ENCODE results near the gene PTPRT.

- TF ChIP-seq ZNF138 (tag by site-specific recombination; IDR thresholded peaks at IDR 0.05; ENCODE audit: borderline replicate concordance) = no peak
- TF ChIP-seq ZNF274 (IDR thresholded peaks at IDR 0.05; ENCODE audit: low read length) = no peak
- no peak for TF ChIP-seq ZNF274 (tag by site-specific recombination; IDR thresholded peaks at IDR 0.05; ENCODE audit: borderline replicate concordance)
- no peak for TF ChIP-seq KLF16 (tag by site-specific recombination; IDR thresholded peaks at IDR 0.05)
- TF ChIP-seq ZBTB7A (tag by site-specific recombination; IDR thresholded peaks at IDR 0.05; ENCODE audit: low read depth) = no peak
- no peak for TF ChIP-seq ZNF423 (tag by site-specific recombination; IDR thresholded peaks at IDR 0.05)
- TF ChIP-seq ZBTB6 (tag by site-specific recombination; IDR thresholded peaks at IDR 0.05) = no peak
- no peak for TF ChIP-seq CTCF (tag by site-specific recombination; IDR thresholded peaks at IDR 0.05)
These were observed 253.2 kb downstream of the PTPRT start for GRCh38 chr20:42936482-42936881.
